Heart left ventricle (tissue), 13 donors: ENCODE results near the gene RBMS1.

Source experiments
- POLR2A ChIP-seq, 2 donors: fragments of 450-650 bp; IDR thresholded peaks; one replicate each; pipeline ENCODE4 v1.6.1; 2017; ENCODE audit warnings: antibody characterized with exemption in 2 of 2, mild to moderate bottlenecking in 2 of 2, moderate library complexity in 2 of 2
- TF ChIP-seq, protein P1 (sequence below), 12 donors: fragments of 200-600 bp; sonication (generic) in 4 of 12; IDR thresholded peaks; one replicate each; pipeline versions ENCODE4 v1.5.0 to v1.8.0; 2018 to 2022; ENCODE audit warnings: antibody characterized with exemption in 12 of 12, mild to moderate bottlenecking in 5 of 12
- donor health status: ischemic (EF 13 %, LVEDD 7.1; RV severe dilation, severe dysfunction).
- donor health status: DM: no; HTN: yes; CAD: no.
- donor health status: DM: no; HTN: no; CAD: no.
- donor health status: ischemic (EF 25% LVEDD 6.9; RV normal size, moderate dysfunction).
- donor health status: ischemic (EF 25% LVEDD 5.7; RV mildly dilated, moderate dysfunction).
- donor health status: ischemic (EF 35%, LVEDD 5.7; RV mildly dilated, moderate dysfunction).
- donor health status: nonischemic (EF 11% LVEDD 7.7; RV severe dilation, severe dysfunction).
- donor health status: DM: yes; HTN: yes; CAD: no.
- donor health status: PGD.
- donor health status: ischemic (EF 29% LVEDD 5.4; RV normal size, mild dysfunction).
- donor health status: nonischemic (EF 23%, LVEDD 6.1; RV moderate dilation, normal function).

DNA sequence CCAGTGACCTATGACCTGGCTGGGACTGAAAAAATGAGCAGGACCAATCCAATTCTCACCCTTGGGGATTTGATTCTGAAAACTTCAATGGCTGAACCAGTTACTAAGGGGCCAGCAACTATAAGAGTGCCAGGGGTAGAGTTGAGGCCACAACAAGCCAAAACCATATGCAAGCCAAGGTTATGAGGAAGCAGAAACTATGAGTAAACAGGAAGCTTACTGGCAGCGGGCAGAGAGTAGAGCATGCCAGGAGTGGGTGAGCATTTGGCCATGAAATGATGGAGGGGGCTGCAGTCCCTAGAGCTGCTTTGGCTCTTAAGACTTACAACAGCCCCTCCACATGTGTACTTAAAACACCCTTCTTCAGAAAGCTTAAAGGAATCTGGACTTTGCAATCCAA is 82.4 kb downstream of the RBMS1 start:
- no peak for TF ChIP-seq POLR2A (IDR thresholded peaks at IDR 0.05)
- TF ChIP-seq, protein P1, sequence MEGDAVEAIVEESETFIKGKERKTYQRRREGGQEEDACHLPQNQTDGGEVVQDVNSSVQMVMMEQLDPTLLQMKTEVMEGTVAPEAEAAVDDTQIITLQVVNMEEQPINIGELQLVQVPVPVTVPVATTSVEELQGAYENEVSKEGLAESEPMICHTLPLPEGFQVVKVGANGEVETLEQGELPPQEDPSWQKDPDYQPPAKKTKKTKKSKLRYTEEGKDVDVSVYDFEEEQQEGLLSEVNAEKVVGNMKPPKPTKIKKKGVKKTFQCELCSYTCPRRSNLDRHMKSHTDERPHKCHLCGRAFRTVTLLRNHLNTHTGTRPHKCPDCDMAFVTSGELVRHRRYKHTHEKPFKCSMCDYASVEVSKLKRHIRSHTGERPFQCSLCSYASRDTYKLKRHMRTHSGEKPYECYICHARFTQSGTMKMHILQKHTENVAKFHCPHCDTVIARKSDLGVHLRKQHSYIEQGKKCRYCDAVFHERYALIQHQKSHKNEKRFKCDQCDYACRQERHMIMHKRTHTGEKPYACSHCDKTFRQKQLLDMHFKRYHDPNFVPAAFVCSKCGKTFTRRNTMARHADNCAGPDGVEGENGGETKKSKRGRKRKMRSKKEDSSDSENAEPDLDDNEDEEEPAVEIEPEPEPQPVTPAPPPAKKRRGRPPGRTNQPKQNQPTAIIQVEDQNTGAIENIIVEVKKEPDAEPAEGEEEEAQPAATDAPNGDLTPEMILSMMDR (IDR thresholded peaks at IDR 0.05) = no peak
